H1 (cell line): ENCODE measurements around the gene ANK2. TPM values are rescaled to one million over a fixed set of nuclear protein-coding genes. Genes with fewer than 3 reads are reported as not detected.

Source experiments
- CTCF ChIA-PET: fragments of 300-600 bp; sonication (Branson Sonifier 250); formaldehyde crosslinking; loops from one replicate; lab custom pipeline; 2021; ENCODE audit not compliant: partially characterized antibody; lab: Charles Lee
- POLR2A ChIA-PET: fragments of 300-600 bp; sonication (Branson Sonifier 250); formaldehyde crosslinking; loops from one replicate; lab custom pipeline; 2021; ENCODE audit warnings: inconsistent platforms; ENCODE audit not compliant: partially characterized antibody; lab: Charles Lee
- DNase-seq, 2 experiments: peaks; one replicate each; pipeline versions ENCODE4 v3.0.0 to v3.0.0-alpha.2; 2010 to 2022; ENCODE audit warnings: low spot score in 2 of 2, low read depth in 1 of 2, mixed read lengths in 1 of 2
- FAIRE-seq: peaks from 2 replicates; lab custom pipeline; 2011; peaks lifted over from hg19 to GRCh38; lab: Jason Lieb, UNC
- H2AFZ ChIP-seq: 2 replicates; pipeline ENCODE4 v1.8.1; 2012; ENCODE audit warnings: low read length, inconsistent platforms
- H2AK5ac ChIP-seq: 2 replicates; pipeline ENCODE4 v1.6.1; 2013; ENCODE audit warnings: low read depth, low read length
- H2BK120ac ChIP-seq: replicated peaks from 2 replicates; pipeline ENCODE3; 2013; ENCODE audit warnings: low read depth, low read length, inconsistent platforms
- H2BK12ac ChIP-seq: 2 replicates; pipeline ENCODE4 v1.6.1; 2013; ENCODE audit warnings: low read depth, low read length
- H2BK15ac ChIP-seq: 2 replicates; pipeline ENCODE4 v1.6.1; 2013; ENCODE audit warnings: low read length
- H2BK20ac ChIP-seq: 2 replicates; pipeline ENCODE4 v1.6.1; 2013; ENCODE audit warnings: low read length
- H2BK5ac ChIP-seq: 2 replicates; pipeline ENCODE4 v1.6.1; 2013; ENCODE audit warnings: low read depth, low read length
- H3K14ac ChIP-seq: 2 replicates; pipeline ENCODE4 v1.6.1; 2013; ENCODE audit warnings: inconsistent platforms; ENCODE audit not compliant: insufficient read length
- H3K18ac ChIP-seq: 2 replicates; pipeline ENCODE4 v1.6.1; 2013; ENCODE audit warnings: low read length; ENCODE audit errors: extremely low read depth
- H3K23ac ChIP-seq: 2 replicates; pipeline ENCODE4 v1.6.1; 2013; ENCODE audit warnings: inconsistent platforms; ENCODE audit not compliant: insufficient read length
- H3K23me2 ChIP-seq: 2 replicates; pipeline ENCODE4 v1.6.1; 2013; ENCODE audit warnings: low read depth, low read length
- H3K27ac ChIP-seq: 2 replicates; pipeline ENCODE4 v1.6.1; 2011; ENCODE audit warnings: low read depth, low read length, inconsistent platforms
- H3K27me3 ChIP-seq, 4 experiments: replicated peaks in 1 of 4; 1 replicate in 1 of 4; 2 replicates in 3 of 4; pipeline versions ENCODE4 v1.6.1 to v1.8.1; 2011 to 2013; ENCODE audit warnings: low read length in 3 of 4, mild to moderate bottlenecking in 3 of 4, inconsistent platforms in 2 of 4, mixed read lengths in 2 of 4, moderate library complexity in 1 of 4; ENCODE audit not compliant: control insufficient read depth in 3 of 4, insufficient read depth in 3 of 4; ENCODE audit errors: extremely low read depth in 1 of 4
- H3K36me3 ChIP-seq, 4 experiments: 2 replicates each; pipeline versions ENCODE4 v1.6.1 to v1.8.1; 2011 to 2013; ENCODE audit warnings: mild to moderate bottlenecking in 4 of 4, low read length in 3 of 4, moderate library complexity in 2 of 4, control low read depth in 1 of 4, inconsistent platforms in 1 of 4; ENCODE audit not compliant: insufficient read depth in 4 of 4, control insufficient read depth in 2 of 4
- H3K4ac ChIP-seq: replicated peaks from 2 replicates; pipeline ENCODE3; 2013; ENCODE audit warnings: low read length, low read depth, mixed read lengths, inconsistent platforms; ENCODE audit not compliant: insufficient read length
- H3K4me1 ChIP-seq, 4 experiments: replicated peaks in 1 of 4; 1 replicate in 1 of 4; 2 replicates in 3 of 4; pipeline versions ENCODE4 v1.6.1 to v1.8.1; 2011 to 2013; ENCODE audit warnings: low read length in 3 of 4, inconsistent platforms in 2 of 4, mixed read lengths in 1 of 4; ENCODE audit not compliant: insufficient read depth in 4 of 4, control insufficient read depth in 3 of 4
- H3K4me2 ChIP-seq, 2 experiments: 2 replicates each; pipeline versions ENCODE4 v1.6.1 to v1.8.1; 2011 to 2013; ENCODE audit warnings: low read depth in 2 of 2, low read length in 2 of 2, control low read depth in 1 of 2, inconsistent platforms in 1 of 2, mild to moderate bottlenecking in 1 of 2; ENCODE audit not compliant: insufficient read depth in 1 of 2
- H3K4me3 ChIP-seq, 4 experiments: fragments of 200-600, 300-600 bp in 1 of 4; sonication (generic), shearing (Covaris generic), sonication (Bioruptor Twin) in 1 of 4; 2 replicates each; pipeline versions ENCODE4 v1.5.1 to v1.8.1; 2011 to 2016; ENCODE audit warnings: low read length in 4 of 4, low read depth in 3 of 4, control low read depth in 2 of 4, inconsistent platforms in 2 of 4, mild to moderate bottlenecking in 2 of 4, mixed read lengths in 1 of 4, moderate library complexity in 1 of 4; ENCODE audit not compliant: insufficient read depth in 2 of 4; ENCODE audit errors: extremely low read depth in 1 of 4
- H3K56ac ChIP-seq: replicated peaks from 2 replicates; pipeline ENCODE3; 2013; ENCODE audit warnings: low read depth, mild to moderate bottlenecking, mixed read lengths, low read length, inconsistent platforms; ENCODE audit not compliant: insufficient read length
- H3K79me1 ChIP-seq: 2 replicates; pipeline ENCODE4 v1.6.1; 2013; ENCODE audit warnings: low read depth, low read length, control low read depth
- H3K79me2 ChIP-seq, 2 experiments: 2 replicates each; pipeline versions ENCODE4 v1.6.1 to v1.8.1; 2012 to 2013; ENCODE audit warnings: low read length in 2 of 2, mild to moderate bottlenecking in 2 of 2, inconsistent platforms in 1 of 2; ENCODE audit not compliant: insufficient read depth in 2 of 2, control insufficient read depth in 1 of 2
- H3K9ac ChIP-seq, 4 experiments: replicated peaks in 1 of 4; 1 replicate in 1 of 4; 2 replicates in 3 of 4; pipeline versions ENCODE4 v1.6.1 to v1.8.1; 2011 to 2013; ENCODE audit warnings: low read depth in 3 of 4, low read length in 3 of 4, control low read depth in 2 of 4, mild to moderate bottlenecking in 2 of 4, moderate library complexity in 2 of 4, inconsistent platforms in 1 of 4; ENCODE audit errors: extremely low read depth in 1 of 4
- H3K9me3 ChIP-seq, 2 experiments: 2 replicates each; pipeline versions ENCODE4 v1.6.1 to v1.8.1; 2012 to 2013; ENCODE audit warnings: mild to moderate bottlenecking in 2 of 2, moderate library complexity in 2 of 2, control low read depth in 1 of 2, inconsistent platforms in 1 of 2, low read depth in 1 of 2, low read length in 1 of 2, mixed read lengths in 1 of 2; ENCODE audit not compliant: insufficient read depth in 2 of 2
- H4K20me1 ChIP-seq, 2 experiments: replicated peaks in 1 of 2; 2 replicates each; pipeline versions ENCODE3 to v1.8.1; 2011 to 2013; ENCODE audit warnings: inconsistent platforms in 2 of 2, low read length in 2 of 2, mild to moderate bottlenecking in 1 of 2; ENCODE audit not compliant: insufficient read depth in 2 of 2, control insufficient read depth in 1 of 2
- H4K5ac ChIP-seq: 2 replicates; pipeline ENCODE4 v1.6.1; 2013; ENCODE audit warnings: low read length, low read depth, mixed read lengths, inconsistent platforms; ENCODE audit not compliant: insufficient read length
- H4K8ac ChIP-seq: 2 replicates; pipeline ENCODE4 v1.8.0; 2013; ENCODE audit warnings: mild to moderate bottlenecking, moderate library complexity, low read length, inconsistent platforms; ENCODE audit not compliant: insufficient read depth; ENCODE audit errors: extremely low read depth
- H4K91ac ChIP-seq: replicated peaks from 2 replicates; pipeline ENCODE3; 2013; ENCODE audit warnings: low read length, mixed read lengths, inconsistent platforms; ENCODE audit not compliant: insufficient read length
- CEBPB ChIP-seq: IDR thresholded peaks from 2 replicates; pipeline ENCODE4 v1.6.1; 2012; ENCODE audit warnings: low read depth, low read length
- CHD2 ChIP-seq: IDR thresholded peaks from 2 replicates; pipeline ENCODE4 v1.6.1; 2012; ENCODE audit warnings: low read length, improper control_type of control experiment
- CREB1 ChIP-seq: IDR thresholded peaks from 2 replicates; pipeline ENCODE4 v1.6.1; 2012; ENCODE audit warnings: inconsistent platforms
- EGR1 ChIP-seq: IDR thresholded peaks from 2 replicates; pipeline ENCODE4 v1.6.1; 2011; ENCODE audit warnings: low read depth, low read length, borderline replicate concordance
- EZH2 ChIP-seq: fragments of 200-600 bp; sonication (generic); IDR thresholded peaks from 2 replicates; pipeline ENCODE4 v1.7.1; 2012; ENCODE audit warnings: low read depth, mild to moderate bottlenecking, moderate library complexity, low read length, inconsistent platforms; ENCODE audit not compliant: severe bottlenecking
- POLR2AphosphoS5 ChIP-seq: IDR thresholded peaks from 2 replicates; pipeline ENCODE4 v1.6.1; 2011; ENCODE audit warnings: low read depth, low read length
- SIRT6 ChIP-seq: IDR thresholded peaks from one replicate; pipeline ENCODE4 v1.7.1; 2012; ENCODE audit warnings: low read length, inconsistent platforms
- SUZ12 ChIP-seq: fragments of 200-600 bp; sonication (generic); IDR thresholded peaks from 2 replicates; pipeline ENCODE4 v1.6.1; 2012; ENCODE audit warnings: mild to moderate bottlenecking, inconsistent platforms, low read length, moderate library complexity, mixed read lengths
- WGBS, 2 experiments: shearing (Covaris generic) in 1 of 2; methylation state at CpG; one replicate each; pipeline versions ENCODE4 v1.1.6 to v1.1.7; 2013 to 2015; ENCODE audit warnings: low lambda C conversion rate in 2 of 2, mixed read lengths in 2 of 2, inconsistent platforms in 1 of 2, low coverage in 1 of 2, missing lambda C conversion rate in 1 of 2; ENCODE audit not compliant: insufficient replicate concordance in 2 of 2, insufficient coverage in 1 of 2, insufficient read length in 1 of 2; ENCODE audit errors: extremely low coverage in 1 of 2, missing lambda C conversion rate in 1 of 2; 5-methylcytosine and 5-hydroxymethylcytosine counted together
- polyA plus RNA-seq, 7 experiments: library from polyadenylated mRNA; depleted of rRNA in 3 of 7; stranded (reverse) in 5 of 7; unstranded in 2 of 7; fragments of >200 nt in 5 of 7; fragments of 200-250 nt in 2 of 7; gene quantifications; 1 replicate in 5 of 7; 2 replicates in 1 of 7; 4 replicates in 1 of 7; pipeline versions ENCODE4 v1.2.1 to v1.2.3, GENCODE V29; 2011 to 2013; ENCODE audit warnings: missing spikeins in 2 of 7, mixed read lengths in 2 of 7
- total RNA-seq: library from RNA; stranded (reverse); fragmentation: NEBNext Ultra II Directional; extraction: Animal tissue kit (Norgen Biotek cat#: 25700); gene quantifications from 2 replicates; pipeline ENCODE4 v1.2.1, GENCODE V29; 2021
- TF ChIP-seq, protein P1 (sequence below): IDR thresholded peaks from 2 replicates; pipeline ENCODE4 v1.6.1; 2012; ENCODE audit warnings: inconsistent platforms
- TF ChIP-seq, protein P2 (sequence below): IDR thresholded peaks from 2 replicates; pipeline ENCODE4 v1.6.1; 2011; ENCODE audit warnings: low read depth, mild to moderate bottlenecking, low read length; ENCODE audit not compliant: insufficient read depth
- TF ChIP-seq, protein P3 (sequence below): IDR thresholded peaks from 2 replicates; pipeline ENCODE4 v1.6.1; 2012; ENCODE audit warnings: inconsistent platforms

Gene ANK2
- total and polyA plus RNA-seq, 2 of the 8 experiments (the other 6 are each of a cell fraction or from before 2014, with no cell fraction given): 14.2 to 35.1 TPM

DNA sequence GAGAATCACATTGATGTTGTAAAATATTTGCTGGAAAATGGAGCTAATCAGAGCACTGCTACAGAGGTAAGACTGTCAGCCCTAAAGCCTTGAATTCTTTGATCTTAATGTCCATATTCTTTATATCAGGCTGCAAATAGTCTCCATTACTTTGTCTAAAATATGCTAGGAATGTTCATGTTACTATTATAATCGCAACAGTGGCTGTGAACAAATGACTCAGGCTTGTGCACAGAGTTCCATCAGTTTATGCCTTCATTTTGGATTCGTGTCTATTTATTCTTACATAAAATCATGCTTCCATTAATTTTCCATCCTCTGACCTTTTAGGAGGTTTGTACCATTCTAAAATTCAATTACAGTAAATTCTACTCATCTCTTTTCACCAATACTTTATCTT lies 182.7 kb downstream of the ANK2 start:
- no peak overlapping the region for H2BK12ac ChIP-seq
- CTCF ChIA-PET: interaction anchor here (1.1 kb wide), 1 partner anchor 15 kb away, joined by 4 read pairs; no protein-coding TSS in a partner anchor
- H3K27me3 ChIP-seq: no peaks in the 10 kb centered on the region
- no peak overlapping the region for H2BK120ac ChIP-seq
- H4K5ac ChIP-seq: no peak overlapping the region
- H2BK15ac ChIP-seq: no peak overlapping the region
- no peak overlapping the region for H3K4me3 ChIP-seq
- H3K27ac ChIP-seq: no peak overlapping the region
- H3K79me1 ChIP-seq: no peaks in the 10 kb centered on the region
- WGBS, 2 experiments: 93% methylated on average over 2 of the region's 2 CpGs; no CpG with 5 or more reads in 1 of the 2 experiments
- H2AK5ac ChIP-seq: no peak overlapping the region
- no peak overlapping the region for H3K56ac ChIP-seq
- H3K9me3 ChIP-seq: no peaks in the 10 kb centered on the region
- FAIRE-seq (no peak), DNase-seq (no peak)
- no peak overlapping the region for H3K9ac ChIP-seq
- H3K23ac ChIP-seq: no peak overlapping the region
- no peak overlapping the region for H4K91ac ChIP-seq
- H3K14ac ChIP-seq: no peak overlapping the region
- POLR2A ChIA-PET: no interaction called here
- peaks cover 0 to 5% (median 0%) of the 10 kb centered on the region in 4 experiments; a peak in 1 of 8 replicates for H3K36me3 ChIP-seq
- H4K20me1 ChIP-seq: no peaks in the 10 kb centered on the region
- H3K4ac ChIP-seq: no peak overlapping the region
- H2BK20ac ChIP-seq: no peak overlapping the region
- H3K18ac ChIP-seq: no peak overlapping the region
- TF ChIP-seq, protein P1, sequence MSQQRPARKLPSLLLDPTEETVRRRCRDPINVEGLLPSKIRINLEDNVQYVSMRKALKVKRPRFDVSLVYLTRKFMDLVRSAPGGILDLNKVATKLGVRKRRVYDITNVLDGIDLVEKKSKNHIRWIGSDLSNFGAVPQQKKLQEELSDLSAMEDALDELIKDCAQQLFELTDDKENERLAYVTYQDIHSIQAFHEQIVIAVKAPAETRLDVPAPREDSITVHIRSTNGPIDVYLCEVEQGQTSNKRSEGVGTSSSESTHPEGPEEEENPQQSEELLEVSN: no peak
- TF ChIP-seq CREB1: no peak
- TF ChIP-seq, protein P2, sequence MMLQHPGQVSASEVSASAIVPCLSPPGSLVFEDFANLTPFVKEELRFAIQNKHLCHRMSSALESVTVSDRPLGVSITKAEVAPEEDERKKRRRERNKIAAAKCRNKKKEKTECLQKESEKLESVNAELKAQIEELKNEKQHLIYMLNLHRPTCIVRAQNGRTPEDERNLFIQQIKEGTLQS: no peak
- TF ChIP-seq CEBPB: no peak
- TF ChIP-seq, protein P3, sequence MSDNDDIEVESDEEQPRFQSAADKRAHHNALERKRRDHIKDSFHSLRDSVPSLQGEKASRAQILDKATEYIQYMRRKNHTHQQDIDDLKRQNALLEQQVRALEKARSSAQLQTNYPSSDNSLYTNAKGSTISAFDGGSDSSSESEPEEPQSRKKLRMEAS: no peak
- no peak for TF ChIP-seq SIRT6
- no peak for TF ChIP-seq EGR1
- TF ChIP-seq EZH2: no peak
- no peak for TF ChIP-seq CHD2
- no peak for TF ChIP-seq SUZ12
- no peak for TF ChIP-seq POLR2AphosphoS5
- TF ChIP-seq, all 59 proteins: peak for 0
- Histone ChIP-seq H2BK5ac (no peak overlapping the region), H2AFZ (no peak overlapping the region), H3K4me1 (no peaks in the 10 kb centered on the region), H3K4me2 (no peak overlapping the region), H3K79me2 (no peaks in the 10 kb centered on the region), H3K23me2 (no peaks in the 10 kb centered on the region), H4K8ac (no peak overlapping the region)
